Measurements from ENCODE around the gene GPR62.

GPR62 gene

DNA sequence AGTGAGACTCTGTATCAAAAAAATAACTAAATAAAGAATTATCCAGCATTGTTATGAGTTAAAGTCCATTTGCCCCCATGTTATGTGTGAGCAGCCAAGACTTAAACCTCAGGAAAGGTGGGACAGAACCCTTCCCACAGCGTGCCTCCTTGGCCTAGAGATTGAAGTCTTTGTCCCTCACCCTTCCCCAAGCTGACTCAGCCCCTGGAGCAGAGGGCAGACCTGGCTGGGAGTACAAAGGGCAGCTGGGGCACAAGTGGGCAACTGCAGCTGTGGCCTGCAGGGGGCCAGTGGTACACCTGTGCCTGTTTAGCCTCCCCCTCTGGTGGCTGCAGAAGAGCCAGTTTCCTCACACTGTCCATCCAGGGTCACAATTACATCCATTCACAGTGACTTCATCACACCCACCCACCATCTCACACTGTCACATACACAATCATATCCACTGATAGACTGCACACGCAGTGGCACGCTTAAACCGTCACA is 27.2 kb downstream of the GPR62 start:
- peak overlapping the region; percentile 74 for H3K4me3 ChIP-seq (ENCODE audit: low read depth, low read length)
- TF ChIP-seq, protein P1, sequence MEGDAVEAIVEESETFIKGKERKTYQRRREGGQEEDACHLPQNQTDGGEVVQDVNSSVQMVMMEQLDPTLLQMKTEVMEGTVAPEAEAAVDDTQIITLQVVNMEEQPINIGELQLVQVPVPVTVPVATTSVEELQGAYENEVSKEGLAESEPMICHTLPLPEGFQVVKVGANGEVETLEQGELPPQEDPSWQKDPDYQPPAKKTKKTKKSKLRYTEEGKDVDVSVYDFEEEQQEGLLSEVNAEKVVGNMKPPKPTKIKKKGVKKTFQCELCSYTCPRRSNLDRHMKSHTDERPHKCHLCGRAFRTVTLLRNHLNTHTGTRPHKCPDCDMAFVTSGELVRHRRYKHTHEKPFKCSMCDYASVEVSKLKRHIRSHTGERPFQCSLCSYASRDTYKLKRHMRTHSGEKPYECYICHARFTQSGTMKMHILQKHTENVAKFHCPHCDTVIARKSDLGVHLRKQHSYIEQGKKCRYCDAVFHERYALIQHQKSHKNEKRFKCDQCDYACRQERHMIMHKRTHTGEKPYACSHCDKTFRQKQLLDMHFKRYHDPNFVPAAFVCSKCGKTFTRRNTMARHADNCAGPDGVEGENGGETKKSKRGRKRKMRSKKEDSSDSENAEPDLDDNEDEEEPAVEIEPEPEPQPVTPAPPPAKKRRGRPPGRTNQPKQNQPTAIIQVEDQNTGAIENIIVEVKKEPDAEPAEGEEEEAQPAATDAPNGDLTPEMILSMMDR (IDR thresholded peaks at IDR 0.05; ENCODE audit: borderline replicate concordance, insufficient read depth, low read depth, low read length) = peak; percentile 86

- peak within 1 kb of the TSS; percentile 74 for H3K4me3 ChIP-seq (ENCODE audit: low read depth, low read length)
- TF ChIP-seq, protein P1 (IDR thresholded peaks at IDR 0.05; ENCODE audit: borderline replicate concordance, insufficient read depth, low read depth, low read length) = no peak
Measured at GRCh38 chr3:51982838-51983577, 27.8 kb downstream of the GPR62 start, which contains the start of gene ACY1. ACY1 (plus strand) TSS chr3:51983535; CDS start chr3:51984065, 530 bp downstream.

DNA sequence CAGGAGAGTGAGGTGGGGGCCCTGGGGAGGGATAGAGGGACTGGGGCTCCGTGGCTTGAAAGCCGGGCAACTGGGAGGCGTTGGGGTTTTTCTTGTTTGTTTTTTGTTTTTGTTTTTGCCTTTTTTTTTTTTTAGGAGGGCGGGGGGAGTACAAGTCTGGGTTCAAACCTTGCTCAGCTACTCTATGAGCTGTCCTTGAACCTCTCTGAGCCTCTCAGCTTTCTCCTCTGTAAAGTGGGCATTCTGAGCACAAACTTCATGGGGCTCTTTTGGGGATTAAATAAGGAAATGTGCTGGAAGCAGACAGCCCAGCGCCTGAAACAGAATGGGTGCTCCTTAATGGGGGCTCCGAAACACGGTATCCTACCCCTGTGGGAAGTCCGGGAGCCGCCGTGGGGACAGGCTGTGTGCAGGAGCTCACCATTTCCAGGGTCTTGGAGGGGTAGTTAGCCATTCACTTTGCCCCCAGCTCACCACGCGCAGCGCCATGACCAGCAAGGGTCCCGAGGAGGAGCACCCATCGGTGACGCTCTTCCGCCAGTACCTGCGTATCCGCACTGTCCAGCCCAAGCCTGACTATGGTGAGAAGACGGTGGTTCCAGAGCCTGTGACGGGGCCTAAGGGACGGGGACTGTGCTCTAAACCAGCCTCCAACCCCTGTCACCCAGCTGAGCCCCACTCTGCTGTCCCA is 28.5 kb downstream of the GPR62 start:
- TF ChIP-seq, protein P1 (IDR thresholded peaks at IDR 0.05; ENCODE audit: borderline replicate concordance, insufficient read depth, low read depth, low read length) = no peak
- H3K4me3 ChIP-seq (ENCODE audit: low read depth, low read length) = peak overlapping the region; percentile 74

GRCh38 chr3:51984269-51984647 is 29.1 kb downstream of the GPR62 start:
- TF ChIP-seq, protein P1 (IDR thresholded peaks at IDR 0.05; ENCODE audit: borderline replicate concordance, insufficient read depth, low read depth, low read length) = no peak
- no peak overlapping the region for H3K4me3 ChIP-seq (ENCODE audit: low read depth, low read length)

DNA sequence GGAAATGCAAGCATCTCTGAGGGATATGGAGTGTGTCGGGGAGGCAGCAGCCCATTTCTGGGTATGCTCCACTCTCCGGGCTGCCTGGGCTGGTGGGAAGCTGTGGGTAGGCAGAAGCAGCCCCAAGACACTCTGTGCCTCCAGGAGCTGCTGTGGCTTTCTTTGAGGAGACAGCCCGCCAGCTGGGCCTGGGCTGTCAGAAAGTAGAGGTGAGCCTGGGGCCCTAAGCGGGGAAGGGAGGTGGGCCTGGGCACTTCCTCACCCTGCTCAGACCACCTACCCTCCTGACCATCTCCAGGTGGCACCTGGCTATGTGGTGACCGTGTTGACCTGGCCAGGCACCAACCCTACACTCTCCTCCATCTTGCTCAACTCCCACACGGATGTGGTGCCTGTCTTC is 29.9 kb downstream of the GPR62 start:
- no peak overlapping the region for H3K4me3 ChIP-seq (ENCODE audit: low read depth, low read length)
- TF ChIP-seq, protein P1 (IDR thresholded peaks at IDR 0.05; ENCODE audit: borderline replicate concordance, insufficient read depth, low read depth, low read length) = no peak

- H3K4me3 ChIP-seq (ENCODE audit: low read depth, low read length) = no peak overlapping the region
- TF ChIP-seq, protein P1 (IDR thresholded peaks at IDR 0.05; ENCODE audit: borderline replicate concordance, insufficient read depth, low read depth, low read length) = no peak
Measured at GRCh38 chr3:51986010-51986947, 31.1 kb downstream of the GPR62 start.
